ENCODE measurements around the gene KNDC1. TPM values are rescaled to one million over a fixed set of nuclear protein-coding genes. Genes with fewer than 3 reads are reported as not detected.

Gene KNDC1
- polyA plus RNA-seq, 1 donor (not counting 4 experiments of a cell fraction or from before 2014, with no cell fraction given) = 0.20 TPM

- H3K9me1 ChIP-seq (ENCODE audit: control insufficient read depth, extremely low read depth, insufficient read depth, low read length) = no peaks in the 10 kb centered on the region
- H3K79me2 ChIP-seq (ENCODE audit: control insufficient read depth, insufficient read depth, low read length) = no peaks in the 10 kb centered on the region
- FAIRE-seq (no peak), DNase-seq (ENCODE audit: low read depth, low spot score) (no peak)
- H3K27ac ChIP-seq (ENCODE audit: control insufficient read depth, insufficient read depth, low read length) = no peak overlapping the region
- no peaks in the 10 kb centered on the region for H3K27me3 ChIP-seq (ENCODE audit: control insufficient read depth, extremely low read depth, insufficient read depth, low read length)
- no peak overlapping the region for H3K4me2 ChIP-seq (ENCODE audit: control insufficient read depth, extremely low read depth, insufficient read depth, low read depth, low read length)
- H2AFZ ChIP-seq (ENCODE audit: control insufficient read depth, low read length) = no peak overlapping the region
- no peak for TF ChIP-seq EZH2 (IDR thresholded peaks at IDR 0.05; ENCODE audit: low read length)
- TF ChIP-seq, protein P1, sequence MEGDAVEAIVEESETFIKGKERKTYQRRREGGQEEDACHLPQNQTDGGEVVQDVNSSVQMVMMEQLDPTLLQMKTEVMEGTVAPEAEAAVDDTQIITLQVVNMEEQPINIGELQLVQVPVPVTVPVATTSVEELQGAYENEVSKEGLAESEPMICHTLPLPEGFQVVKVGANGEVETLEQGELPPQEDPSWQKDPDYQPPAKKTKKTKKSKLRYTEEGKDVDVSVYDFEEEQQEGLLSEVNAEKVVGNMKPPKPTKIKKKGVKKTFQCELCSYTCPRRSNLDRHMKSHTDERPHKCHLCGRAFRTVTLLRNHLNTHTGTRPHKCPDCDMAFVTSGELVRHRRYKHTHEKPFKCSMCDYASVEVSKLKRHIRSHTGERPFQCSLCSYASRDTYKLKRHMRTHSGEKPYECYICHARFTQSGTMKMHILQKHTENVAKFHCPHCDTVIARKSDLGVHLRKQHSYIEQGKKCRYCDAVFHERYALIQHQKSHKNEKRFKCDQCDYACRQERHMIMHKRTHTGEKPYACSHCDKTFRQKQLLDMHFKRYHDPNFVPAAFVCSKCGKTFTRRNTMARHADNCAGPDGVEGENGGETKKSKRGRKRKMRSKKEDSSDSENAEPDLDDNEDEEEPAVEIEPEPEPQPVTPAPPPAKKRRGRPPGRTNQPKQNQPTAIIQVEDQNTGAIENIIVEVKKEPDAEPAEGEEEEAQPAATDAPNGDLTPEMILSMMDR (optimal IDR thresholded peaks at IDR 0.05 in 1 of 3, IDR thresholded peaks at IDR 0.05 in 1 of 3, conservative IDR thresholded peaks at IDR 0.05 in 1 of 3; ENCODE audit: extremely low read depth in 1 of 3, insufficient read depth in 2 of 3, low read length in 3 of 3) = no peak
- no peaks in the 10 kb centered on the region for H3K36me3 ChIP-seq (ENCODE audit: control insufficient read depth in 2 of 2, extremely low read depth in 1 of 2, insufficient read depth in 2 of 2, low read length in 2 of 2)
- H4K20me1 ChIP-seq (ENCODE audit: control insufficient read depth, extremely low read depth, insufficient read depth, low read length) = no peaks in the 10 kb centered on the region
- no peak overlapping the region for H3K9ac ChIP-seq (ENCODE audit: control insufficient read depth, extremely low read depth, insufficient read depth, low read length)
- H3K4me1 ChIP-seq (ENCODE audit: control insufficient read depth, extremely low read depth, insufficient read depth, low read length) = no peaks in the 10 kb centered on the region
- H3K9me3 ChIP-seq (ENCODE audit: control insufficient read depth, low read depth, low read length) = peaks cover 7% of the 10 kb centered on the region
- H3K4me3 ChIP-seq (ENCODE audit: control insufficient read depth in 2 of 3, extremely low read depth in 1 of 3, insufficient read depth in 2 of 3, low read depth in 1 of 3, low read length in 3 of 3) = no peak overlapping the region
- dilution Hi-C loops (cut with MboI; ENCODE audit: extremely low pct_ligation_motif_present, low sequenced_read_pairs) = no loop called here
These were observed 44.6 kb upstream of the KNDC1 start for GRCh38 chr10:133115453-133115842.

DNA sequence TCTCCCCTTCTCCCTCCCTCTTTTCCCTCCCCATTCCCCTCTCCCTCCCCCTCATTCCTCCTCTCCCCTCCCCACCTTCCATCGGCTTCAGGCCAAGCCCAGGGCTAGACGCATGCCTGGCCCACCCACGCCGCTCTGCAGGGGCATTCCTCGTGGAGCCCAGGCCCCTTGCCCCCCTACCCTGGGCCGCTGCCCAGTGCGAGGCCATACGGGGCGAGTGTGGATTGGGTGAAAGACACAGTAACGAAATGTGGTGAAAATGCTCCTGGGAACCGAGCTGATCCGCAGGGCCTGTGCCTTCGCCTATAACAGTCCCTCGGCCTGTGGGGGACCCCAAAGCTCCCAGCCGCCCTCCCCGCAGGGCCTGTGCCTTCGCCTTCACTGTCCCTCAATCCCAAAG lies 44.0 kb upstream of the KNDC1 start:
- Histone ChIP-seq H2AFZ (ENCODE audit: control insufficient read depth, low read length) (no peak overlapping the region), H3K4me3 (ENCODE audit: control insufficient read depth in 2 of 3, extremely low read depth in 1 of 3, insufficient read depth in 2 of 3, low read depth in 1 of 3, low read length in 3 of 3) (no peak overlapping the region), H3K79me2 (ENCODE audit: control insufficient read depth, insufficient read depth, low read length) (no peaks in the 10 kb centered on the region), H3K27ac (ENCODE audit: control insufficient read depth, insufficient read depth, low read length) (no peak overlapping the region), H3K9ac (ENCODE audit: control insufficient read depth, extremely low read depth, insufficient read depth, low read length) (no peak overlapping the region), H4K20me1 (ENCODE audit: control insufficient read depth, extremely low read depth, insufficient read depth, low read length) (no peaks in the 10 kb centered on the region), H3K9me3 (ENCODE audit: control insufficient read depth, low read depth, low read length) (peaks cover 7% of the 10 kb centered on the region), H3K4me2 (ENCODE audit: control insufficient read depth, extremely low read depth, insufficient read depth, low read depth, low read length) (no peak overlapping the region), H3K27me3 (ENCODE audit: control insufficient read depth, extremely low read depth, insufficient read depth, low read length) (no peaks in the 10 kb centered on the region), H3K36me3 (ENCODE audit: control insufficient read depth in 2 of 2, extremely low read depth in 1 of 2, insufficient read depth in 2 of 2, low read length in 2 of 2) (no peaks in the 10 kb centered on the region), H3K9me1 (ENCODE audit: control insufficient read depth, extremely low read depth, insufficient read depth, low read length) (no peaks in the 10 kb centered on the region), H3K4me1 (ENCODE audit: control insufficient read depth, extremely low read depth, insufficient read depth, low read length) (no peaks in the 10 kb centered on the region)
- FAIRE-seq (no peak), DNase-seq (ENCODE audit: low read depth, low spot score) (no peak)
- TF ChIP-seq, protein P1 (optimal IDR thresholded peaks at IDR 0.05 in 1 of 3, IDR thresholded peaks at IDR 0.05 in 1 of 3, conservative IDR thresholded peaks at IDR 0.05 in 1 of 3; ENCODE audit: extremely low read depth in 1 of 3, insufficient read depth in 2 of 3, low read length in 3 of 3) = no peak
- TF ChIP-seq EZH2 (IDR thresholded peaks at IDR 0.05; ENCODE audit: low read length) = no peak
- dilution Hi-C loops (cut with MboI; ENCODE audit: extremely low pct_ligation_motif_present, low sequenced_read_pairs) = no loop called here
